ENCODE results near the gene SPOPL.

GRCh38 chr2:138510319-138510718, 8.7 kb downstream of the SPOPL start:
- TF ChIP-seq SFPQ (IDR thresholded peaks at IDR 0.05; ENCODE audit: low read depth, low read length) (no peak), ZNF253 (CRISPR knock-in tag; conservative IDR thresholded peaks at IDR 0.05) (no peak), TGIF2 (CRISPR knock-in tag; IDR thresholded peaks at IDR 0.05) (no peak), KAT2B (IDR thresholded peaks at IDR 0.05; ENCODE audit: low read depth, low read length) (no peak), CTCF (IDR thresholded peaks at IDR 0.05 in 2 of 3, conservative IDR thresholded peaks at IDR 0.05 in 1 of 3; ENCODE audit: insufficient read depth in 2 of 3, low read depth in 1 of 3, low read length in 3 of 3) (no peak), ZC3H4 (CRISPR knock-in tag; IDR thresholded peaks at IDR 0.05; ENCODE audit: borderline replicate concordance) (no peak), HMG20B (CRISPR knock-in tag; IDR thresholded peaks at IDR 0.05) (no peak), ZNF589 (CRISPR knock-in tag; IDR thresholded peaks at IDR 0.05; ENCODE audit: low read depth) (no peak), RCOR1 (IDR thresholded peaks at IDR 0.05; ENCODE audit: borderline replicate concordance in 1 of 2, low read depth in 2 of 2, low read length in 2 of 2) (no peak)
